GM12878 (cell line): ENCODE measurements around the gene ACTA2. TPM values are rescaled to one million over a fixed set of nuclear protein-coding genes. Genes with fewer than 3 reads are reported as not detected.

ENCODE experiments used
- CHD2 ChIP-seq: IDR thresholded peaks from 2 replicates; pipeline ENCODE4 v1.6.1; 2011; ENCODE audit warnings: low read depth, low read length, improper control_type of control experiment, borderline replicate concordance
- HDAC2 ChIP-seq: fragments of 200-600 bp; sonication (generic); IDR thresholded peaks from 2 replicates; pipeline ENCODE4 v1.6.1; 2017
- IKZF1 ChIP-seq: fragments of 450-650 bp; conservative IDR thresholded peaks from 2 replicates; pipeline ENCODE4 v1.6.1; 2017; ENCODE audit warnings: antibody characterized with exemption, mild to moderate bottlenecking
- IRF5 ChIP-seq: fragments of 450-650 bp; IDR thresholded peaks from 2 replicates; pipeline ENCODE4 v1.6.1; 2017; ENCODE audit warnings: borderline replicate concordance
- KLF5 ChIP-seq: fragments of 450-650 bp; IDR thresholded peaks from 2 replicates; pipeline ENCODE4 v1.6.1; 2014; ENCODE audit warnings: mild to moderate bottlenecking; ENCODE audit not compliant: partially characterized antibody
- LARP7 ChIP-seq: fragments of 450-650 bp; IDR thresholded peaks from 2 replicates; pipeline ENCODE4 v1.6.1; 2017; ENCODE audit warnings: mild to moderate bottlenecking
- MLLT1 ChIP-seq: fragments of 450-650 bp; IDR thresholded peaks from 2 replicates; pipeline ENCODE4 v1.6.1; 2016; ENCODE audit warnings: mild to moderate bottlenecking
- NRF1 ChIP-seq: conservative IDR thresholded peaks from 2 replicates; pipeline ENCODE4 v1.6.1; 2011; ENCODE audit warnings: mild to moderate bottlenecking, low read depth, low read length, improper control_type of control experiment
- POLR2A ChIP-seq: IDR thresholded peaks from 2 replicates; pipeline ENCODE4 v1.6.1; 2011; ENCODE audit warnings: low read depth, mild to moderate bottlenecking, low read length
- POLR2AphosphoS2 ChIP-seq: IDR thresholded peaks from 2 replicates; pipeline ENCODE4 v1.6.1; 2011; ENCODE audit warnings: low read depth, mild to moderate bottlenecking, low read length, improper control_type of control experiment, moderate library complexity
- POU2F2 ChIP-seq: IDR thresholded peaks from 3 replicates; pipeline ENCODE4 v1.6.1; 2011; ENCODE audit warnings: low read depth, mild to moderate bottlenecking, low read length, borderline replicate concordance
- RAD21 ChIP-seq: IDR thresholded peaks from 2 replicates; pipeline ENCODE4 v1.6.1; 2011; ENCODE audit warnings: mild to moderate bottlenecking, low read depth, low read length, moderate library complexity; ENCODE audit not compliant: insufficient read depth
- RUNX3 ChIP-seq: IDR thresholded peaks from 2 replicates; pipeline ENCODE4 v1.6.1; 2012; ENCODE audit warnings: low read length, inconsistent platforms
- SKIL ChIP-seq: fragments of 450-650 bp; IDR thresholded peaks from 2 replicates; pipeline ENCODE4 v1.6.1; 2017; ENCODE audit warnings: mild to moderate bottlenecking, low read depth, inconsistent platforms; ENCODE audit not compliant: poor library complexity, severe bottlenecking
- ZSCAN29 ChIP-seq: fragments of 450-650 bp; IDR thresholded peaks from 2 replicates; pipeline ENCODE4 v1.6.1; 2017; ENCODE audit warnings: mild to moderate bottlenecking, moderate library complexity
- polyA plus RNA-seq, 11 experiments: library from polyadenylated mRNA; depleted of rRNA in 4 of 11; unstranded in 6 of 11; stranded (reverse) in 5 of 11; fragments of >200 nt; fragmentation: Nextera tagmentation in 4 of 11; fragmentation: Illumina TruSeq in 1 of 11; extraction: Ambion mirVana in 4 of 11; extraction: Trizol in 1 of 11; gene quantifications; 1 replicate in 1 of 11; 2 replicates in 10 of 11; pipeline versions ENCODE4 v1.2.1 to v1.2.3, GENCODE V29; 2011 to 2016; ENCODE audit warnings: inconsistent platforms in 2 of 11, missing spikeins in 2 of 11, low read depth in 1 of 11
- total RNA-seq, 4 experiments: library from RNA; depleted of rRNA in 3 of 4; stranded (reverse); fragments of >200 nt in 3 of 4; fragmentation: Illumina TruSeq in 1 of 4; extraction: Trizol in 1 of 4; gene quantifications; 2 replicates each; pipeline versions ENCODE4 v1.2.1 to v1.2.3, GENCODE V29; 2013 to 2021
- TF ChIP-seq, protein P1 (sequence below): fragments of 450-650 bp; IDR thresholded peaks from 2 replicates; pipeline ENCODE4 v1.6.1; 2017; ENCODE audit warnings: mild to moderate bottlenecking, moderate library complexity
- TF ChIP-seq, protein P2 (sequence below): fragments of 450-650 bp; IDR thresholded peaks from 2 replicates; pipeline ENCODE4 v1.6.1; 2018; ENCODE audit warnings: mild to moderate bottlenecking, low read depth, moderate library complexity; ENCODE audit not compliant: partially characterized antibody

ACTA2 gene
- total and polyA plus RNA-seq, 10 of the 15 experiments (the other 5 are each of a cell fraction or from before 2014, with no cell fraction given), result 7.4 to 78.2 (median 32.4) TPM

DNA sequence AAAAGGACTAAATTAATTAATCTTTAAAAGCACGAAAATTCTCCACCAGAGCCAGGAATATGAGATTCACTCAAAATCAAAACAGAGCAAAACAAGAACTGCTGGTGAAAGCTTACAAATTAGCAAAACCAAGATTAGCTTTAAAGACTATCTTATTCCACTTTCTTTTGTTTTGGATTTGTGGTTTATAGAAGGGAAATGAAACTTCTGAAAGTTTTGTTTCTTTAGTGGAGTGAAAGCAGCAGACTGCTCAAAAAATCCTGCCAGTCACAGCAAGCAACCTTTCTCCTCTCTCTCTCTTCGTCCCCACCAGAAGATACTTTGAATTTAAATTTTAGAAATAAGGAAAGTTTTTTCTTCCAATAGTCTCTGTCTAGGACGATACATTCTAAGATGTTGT lies 7.8 kb downstream of the ACTA2 start (continued):
- TF ChIP-seq, protein P1, sequence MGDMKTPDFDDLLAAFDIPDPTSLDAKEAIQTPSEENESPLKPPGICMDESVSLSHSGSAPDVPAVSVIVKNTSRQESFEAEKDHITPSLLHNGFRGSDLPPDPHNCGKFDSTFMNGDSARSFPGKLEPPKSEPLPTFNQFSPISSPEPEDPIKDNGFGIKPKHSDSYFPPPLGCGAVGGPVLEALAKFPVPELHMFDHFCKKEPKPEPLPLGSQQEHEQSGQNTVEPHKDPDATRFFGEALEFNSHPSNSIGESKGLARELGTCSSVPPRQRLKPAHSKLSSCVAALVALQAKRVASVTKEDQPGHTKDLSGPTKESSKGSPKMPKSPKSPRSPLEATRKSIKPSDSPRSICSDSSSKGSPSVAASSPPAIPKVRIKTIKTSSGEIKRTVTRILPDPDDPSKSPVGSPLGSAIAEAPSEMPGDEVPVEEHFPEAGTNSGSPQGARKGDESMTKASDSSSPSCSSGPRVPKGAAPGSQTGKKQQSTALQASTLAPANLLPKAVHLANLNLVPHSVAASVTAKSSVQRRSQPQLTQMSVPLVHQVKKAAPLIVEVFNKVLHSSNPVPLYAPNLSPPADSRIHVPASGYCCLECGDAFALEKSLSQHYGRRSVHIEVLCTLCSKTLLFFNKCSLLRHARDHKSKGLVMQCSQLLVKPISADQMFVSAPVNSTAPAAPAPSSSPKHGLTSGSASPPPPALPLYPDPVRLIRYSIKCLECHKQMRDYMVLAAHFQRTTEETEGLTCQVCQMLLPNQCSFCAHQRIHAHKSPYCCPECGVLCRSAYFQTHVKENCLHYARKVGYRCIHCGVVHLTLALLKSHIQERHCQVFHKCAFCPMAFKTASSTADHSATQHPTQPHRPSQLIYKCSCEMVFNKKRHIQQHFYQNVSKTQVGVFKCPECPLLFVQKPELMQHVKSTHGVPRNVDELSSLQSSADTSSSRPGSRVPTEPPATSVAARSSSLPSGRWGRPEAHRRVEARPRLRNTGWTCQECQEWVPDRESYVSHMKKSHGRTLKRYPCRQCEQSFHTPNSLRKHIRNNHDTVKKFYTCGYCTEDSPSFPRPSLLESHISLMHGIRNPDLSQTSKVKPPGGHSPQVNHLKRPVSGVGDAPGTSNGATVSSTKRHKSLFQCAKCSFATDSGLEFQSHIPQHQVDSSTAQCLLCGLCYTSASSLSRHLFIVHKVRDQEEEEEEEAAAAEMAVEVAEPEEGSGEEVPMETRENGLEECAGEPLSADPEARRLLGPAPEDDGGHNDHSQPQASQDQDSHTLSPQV, result no peak
- TF ChIP-seq POLR2A (no peak), RUNX3 (peak; percentile 94), RAD21 (no peak), IRF5 (no peak), HDAC2 (no peak), POU2F2 (no peak), IKZF1 (peak; percentile 51), KLF5 (no peak), NRF1 (no peak), CHD2 (no peak), LARP7 (no peak), ZSCAN29 (no peak), MLLT1 (no peak), POLR2AphosphoS2 (no peak), SKIL (no peak)
- TF ChIP-seq, protein P2, sequence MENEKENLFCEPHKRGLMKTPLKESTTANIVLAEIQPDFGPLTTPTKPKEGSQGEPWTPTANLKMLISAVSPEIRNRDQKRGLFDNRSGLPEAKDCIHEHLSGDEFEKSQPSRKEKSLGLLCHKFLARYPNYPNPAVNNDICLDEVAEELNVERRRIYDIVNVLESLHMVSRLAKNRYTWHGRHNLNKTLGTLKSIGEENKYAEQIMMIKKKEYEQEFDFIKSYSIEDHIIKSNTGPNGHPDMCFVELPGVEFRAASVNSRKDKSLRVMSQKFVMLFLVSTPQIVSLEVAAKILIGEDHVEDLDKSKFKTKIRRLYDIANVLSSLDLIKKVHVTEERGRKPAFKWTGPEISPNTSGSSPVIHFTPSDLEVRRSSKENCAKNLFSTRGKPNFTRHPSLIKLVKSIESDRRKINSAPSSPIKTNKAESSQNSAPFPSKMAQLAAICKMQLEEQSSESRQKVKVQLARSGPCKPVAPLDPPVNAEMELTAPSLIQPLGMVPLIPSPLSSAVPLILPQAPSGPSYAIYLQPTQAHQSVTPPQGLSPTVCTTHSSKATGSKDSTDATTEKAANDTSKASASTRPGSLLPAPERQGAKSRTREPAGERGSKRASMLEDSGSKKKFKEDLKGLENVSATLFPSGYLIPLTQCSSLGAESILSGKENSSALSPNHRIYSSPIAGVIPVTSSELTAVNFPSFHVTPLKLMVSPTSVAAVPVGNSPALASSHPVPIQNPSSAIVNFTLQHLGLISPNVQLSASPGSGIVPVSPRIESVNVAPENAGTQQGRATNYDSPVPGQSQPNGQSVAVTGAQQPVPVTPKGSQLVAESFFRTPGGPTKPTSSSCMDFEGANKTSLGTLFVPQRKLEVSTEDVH, result no peak
